Measurements from ENCODE around the gene MRPS26.
"Not testable (repeated sequence)": the region's sequence is repeated elsewhere in the genome, so short reads cannot be mapped to it uniquely, and the experiment has no call there.

The MRPS26 gene

GRCh38 chr20:3013771-3014170 lies 32.1 kb upstream of the MRPS26 start:
- no peak for DNase-seq (ENCODE audit: low read depth)
- H3K4me3 ChIP-seq (ENCODE audit: low read length), result no peak overlapping the region
- no peak for TF ChIP-seq CTCF (conservative IDR thresholded peaks at IDR 0.05; ENCODE audit: low read length)

- H3K4me3 ChIP-seq (ENCODE audit: low read length), result no peak overlapping the region
- no peak for DNase-seq (ENCODE audit: low read depth)
- TF ChIP-seq CTCF (conservative IDR thresholded peaks at IDR 0.05; ENCODE audit: low read length), result no peak
These were observed 31.7 kb upstream of the MRPS26 start for GRCh38 chr20:3014179-3014578.

- no peak for TF ChIP-seq CTCF (conservative IDR thresholded peaks at IDR 0.05; ENCODE audit: low read length)
- H3K4me3 ChIP-seq (ENCODE audit: low read length), result no peak overlapping the region
- no peak for DNase-seq (ENCODE audit: low read depth)
These were observed 31.2 kb upstream of the MRPS26 start for GRCh38 chr20:3014662-3015061.

- DNase-seq (ENCODE audit: low read depth); H3K4me3 ChIP-seq (ENCODE audit: low read length): not testable (repeated sequence)
These were observed 30.6 kb upstream of the MRPS26 start for GRCh38 chr20:3015302-3015701.

GRCh38 chr20:3021327-3021726 lies 24.5 kb upstream of the MRPS26 start:
- DNase-seq (ENCODE audit: low read depth), result no peak
- H3K4me3 ChIP-seq (ENCODE audit: low read length), result no peak overlapping the region
- TF ChIP-seq CTCF (conservative IDR thresholded peaks at IDR 0.05; ENCODE audit: low read length), result no peak

GRCh38 chr20:3021777-3022176 lies 24.1 kb upstream of the MRPS26 start:
- DNase-seq (ENCODE audit: low read depth), result no peak
- no peak for TF ChIP-seq CTCF (conservative IDR thresholded peaks at IDR 0.05; ENCODE audit: low read length)
- H3K4me3 ChIP-seq (ENCODE audit: low read length), result no peak overlapping the region

GRCh38 chr20:3022559-3023490 lies 23.0 kb upstream of the MRPS26 start:
- DNase-seq (ENCODE audit: low read depth); H3K4me3 ChIP-seq (ENCODE audit: low read length): not testable (repeated sequence)

GRCh38 chr20:3027987-3028386 lies 17.9 kb upstream of the MRPS26 start:
- no peak for DNase-seq (ENCODE audit: low read depth)
- no peak for TF ChIP-seq CTCF (conservative IDR thresholded peaks at IDR 0.05; ENCODE audit: low read length)
- H3K4me3 ChIP-seq (ENCODE audit: low read length), result no peak overlapping the region

Data from AG10803 (cell line).